ENCODE results near the gene HIPK4.
"Not testable (repeated sequence)": the region's sequence is repeated elsewhere in the genome, so short reads cannot be mapped to it uniquely, and the experiment has no call there.

DNA sequence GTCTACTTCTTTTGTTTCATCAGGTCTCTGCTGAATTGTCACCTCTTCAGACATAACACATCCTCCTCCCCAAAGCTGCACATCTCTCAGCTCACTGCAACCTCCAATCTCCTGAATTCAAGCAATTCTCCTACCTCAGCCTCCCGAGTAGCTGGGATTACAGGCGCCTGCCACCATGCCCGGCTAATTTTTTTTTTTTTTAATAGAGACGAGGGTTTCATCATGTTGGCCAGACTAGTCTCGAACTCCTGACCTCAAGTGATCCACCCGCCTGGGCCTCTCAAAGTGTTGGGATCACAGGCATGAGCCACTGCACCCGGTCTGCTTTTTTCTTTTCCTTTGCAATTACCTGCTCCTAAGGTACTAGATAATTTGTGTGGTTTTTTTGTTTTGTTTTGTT, 42.8 kb upstream of the HIPK4 start:
- TF ChIP-seq, protein P1, sequence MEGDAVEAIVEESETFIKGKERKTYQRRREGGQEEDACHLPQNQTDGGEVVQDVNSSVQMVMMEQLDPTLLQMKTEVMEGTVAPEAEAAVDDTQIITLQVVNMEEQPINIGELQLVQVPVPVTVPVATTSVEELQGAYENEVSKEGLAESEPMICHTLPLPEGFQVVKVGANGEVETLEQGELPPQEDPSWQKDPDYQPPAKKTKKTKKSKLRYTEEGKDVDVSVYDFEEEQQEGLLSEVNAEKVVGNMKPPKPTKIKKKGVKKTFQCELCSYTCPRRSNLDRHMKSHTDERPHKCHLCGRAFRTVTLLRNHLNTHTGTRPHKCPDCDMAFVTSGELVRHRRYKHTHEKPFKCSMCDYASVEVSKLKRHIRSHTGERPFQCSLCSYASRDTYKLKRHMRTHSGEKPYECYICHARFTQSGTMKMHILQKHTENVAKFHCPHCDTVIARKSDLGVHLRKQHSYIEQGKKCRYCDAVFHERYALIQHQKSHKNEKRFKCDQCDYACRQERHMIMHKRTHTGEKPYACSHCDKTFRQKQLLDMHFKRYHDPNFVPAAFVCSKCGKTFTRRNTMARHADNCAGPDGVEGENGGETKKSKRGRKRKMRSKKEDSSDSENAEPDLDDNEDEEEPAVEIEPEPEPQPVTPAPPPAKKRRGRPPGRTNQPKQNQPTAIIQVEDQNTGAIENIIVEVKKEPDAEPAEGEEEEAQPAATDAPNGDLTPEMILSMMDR (IDR thresholded peaks at IDR 0.05) = not testable (repeated sequence)
- TF ChIP-seq POLR2A (IDR thresholded peaks at IDR 0.05) = not testable (repeated sequence)
